Bone marrow (tissue), 2 donors: ENCODE measurements around the gene RASSF4.

Source experiments
- DNase-seq, 2 donors: peaks; one replicate each; lab custom pipeline; 2025; lab: John Stamatoyannopoulos, UW

Gene RASSF4

DNA sequence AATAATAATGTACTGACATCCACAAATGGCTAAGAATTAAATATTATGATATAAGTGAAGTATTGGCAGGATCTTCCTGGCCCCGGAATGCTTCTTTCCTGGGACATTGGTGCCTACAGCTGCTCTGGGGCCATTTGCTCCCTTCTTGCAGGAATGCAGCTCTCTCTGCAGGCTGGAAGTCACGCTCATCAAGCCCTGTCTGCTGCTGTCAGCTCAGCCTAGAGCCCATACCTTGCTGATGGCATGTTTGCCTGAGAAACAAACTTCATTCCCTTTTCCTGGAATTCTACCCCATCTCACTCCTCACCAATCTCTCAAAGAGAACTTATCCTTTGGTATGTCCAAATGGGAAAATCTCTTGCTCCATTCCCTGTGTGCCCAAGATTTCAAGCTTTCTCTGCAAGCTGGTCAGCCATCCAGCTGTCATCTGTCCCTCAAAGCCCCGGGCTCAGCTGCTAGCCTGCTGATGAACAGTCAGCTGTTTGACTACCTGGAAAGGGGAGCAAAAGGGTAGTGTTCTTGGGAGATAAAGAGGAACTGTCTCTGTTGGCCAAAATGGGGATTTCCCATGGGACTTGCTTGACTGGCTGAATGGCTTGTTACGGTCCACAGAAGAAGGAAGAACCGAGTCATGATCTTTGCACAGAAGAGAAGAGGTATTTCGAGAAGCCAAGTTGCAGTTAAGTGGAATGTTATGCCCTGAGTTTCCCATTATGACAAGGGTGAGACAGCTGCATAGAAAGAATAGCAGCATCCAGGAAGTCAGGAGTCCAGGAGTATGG is 12.0 kb upstream of the RASSF4 start:
- no peak for DNase-seq

DNA sequence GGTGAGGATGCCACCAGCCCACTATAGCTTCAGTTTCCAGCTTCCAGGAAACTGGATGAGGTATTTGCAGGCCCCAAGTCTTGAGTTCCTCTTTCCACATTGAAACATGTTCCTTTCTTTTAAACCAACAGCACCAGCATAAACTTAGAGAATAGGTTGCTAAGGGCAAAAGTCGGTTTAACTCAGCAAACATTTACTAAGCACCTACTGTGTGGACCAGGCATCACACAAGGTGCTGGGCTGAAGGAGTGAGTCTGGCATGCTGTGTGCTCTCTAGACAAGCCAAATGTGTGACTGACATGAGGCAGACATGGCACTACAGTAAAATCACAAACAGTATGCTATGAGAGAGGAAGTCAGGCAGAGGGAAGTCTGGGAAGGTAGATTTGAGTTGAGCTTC is 11.0 kb upstream of the RASSF4 start:
- DNase-seq, result no peak

DNA sequence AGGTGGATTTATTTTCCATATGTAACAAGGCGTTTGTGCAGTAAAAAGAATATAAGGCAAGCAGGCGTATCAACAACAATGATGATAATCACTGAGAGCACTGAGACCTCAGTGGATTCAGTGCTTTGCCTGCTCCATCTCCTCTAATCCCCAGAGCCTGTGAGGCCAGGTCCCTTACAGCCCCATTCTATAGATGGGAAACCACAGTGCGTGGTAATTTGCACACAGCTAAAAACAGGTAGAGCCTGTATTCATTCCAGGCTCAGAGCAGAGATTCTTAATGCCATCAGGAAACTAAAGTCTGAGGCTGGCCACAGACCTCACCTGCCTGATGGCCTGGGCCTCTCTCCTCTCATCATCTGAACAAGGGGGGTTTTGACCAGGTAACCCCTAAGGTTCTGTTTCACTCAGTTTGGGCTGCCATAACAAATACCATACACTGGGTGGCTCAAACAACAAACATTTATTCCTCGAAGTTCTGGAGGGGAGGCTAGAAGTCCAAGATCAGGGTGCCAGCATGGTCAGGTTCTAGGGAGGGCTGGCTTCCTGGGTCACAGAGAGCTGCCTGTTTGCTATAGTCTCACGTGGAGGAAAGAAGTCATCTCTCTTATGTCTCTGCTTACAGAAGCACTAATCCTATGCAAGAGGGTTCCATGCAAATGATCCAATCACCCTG is 10.3 kb upstream of the RASSF4 start:
- no peak for DNase-seq

DNA sequence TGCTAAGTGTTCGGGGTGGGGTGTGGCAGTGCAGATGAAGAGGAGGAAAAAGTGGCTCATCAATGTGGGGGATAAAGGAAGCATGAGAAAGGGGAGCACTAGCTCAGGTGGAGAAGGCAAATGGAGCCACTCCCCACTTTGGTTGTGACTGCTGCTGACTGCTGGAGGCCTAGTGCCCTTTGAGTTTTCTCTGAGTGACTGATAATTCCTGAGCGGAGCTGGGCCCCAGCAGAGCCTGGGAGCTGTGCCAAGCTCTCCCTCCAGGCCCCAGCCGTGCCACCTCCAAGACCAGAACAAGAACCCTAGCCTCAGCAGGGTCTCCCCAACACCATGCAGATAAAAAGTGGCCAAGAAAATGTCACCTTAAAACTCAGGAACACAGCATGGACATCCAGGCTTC is 9.7 kb upstream of the RASSF4 start:
- no peak for DNase-seq

DNA sequence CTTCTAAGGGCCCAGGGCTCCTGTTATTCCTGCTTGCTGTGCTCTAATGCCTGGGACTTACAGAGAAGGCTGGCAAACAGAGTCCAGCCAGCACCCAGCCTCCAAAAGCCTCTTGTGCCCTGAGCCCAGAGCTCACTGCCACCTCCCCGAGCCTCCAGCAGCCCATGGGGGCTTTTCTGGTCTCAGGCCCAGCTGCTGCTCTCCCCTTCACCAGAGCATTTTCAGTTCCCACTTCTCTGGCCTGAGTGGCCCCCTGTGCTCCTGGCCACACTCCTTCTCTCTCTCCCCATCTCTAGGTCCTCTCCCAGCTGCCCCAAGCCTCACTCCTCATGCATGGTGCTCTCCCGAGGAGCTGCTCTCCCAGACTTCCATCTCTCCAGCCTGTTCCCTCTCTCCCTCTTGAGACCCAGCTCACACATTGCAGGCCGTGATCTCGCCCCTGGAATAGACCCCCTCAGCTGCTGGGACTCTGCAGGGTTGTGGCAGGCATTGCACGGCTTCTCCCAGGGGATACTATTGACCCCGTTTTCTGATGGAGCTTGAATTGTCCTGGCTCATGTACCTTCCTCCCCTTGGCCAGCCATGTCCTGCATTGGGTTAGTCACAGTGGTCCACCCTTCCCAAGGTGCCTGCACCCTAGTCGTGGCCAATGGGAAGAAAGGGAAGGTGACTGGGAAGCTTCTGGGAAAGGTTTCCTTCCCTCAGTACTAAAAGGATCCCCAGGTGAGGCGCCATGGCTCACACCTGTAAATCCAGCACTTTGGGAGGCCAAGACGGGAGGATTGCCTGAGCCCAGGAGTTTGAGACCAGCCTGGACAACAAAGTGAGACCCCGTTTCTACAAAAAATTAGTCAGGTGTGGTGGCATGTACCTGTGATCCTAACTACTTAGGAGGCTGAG is 9.0 kb upstream of the RASSF4 start:
- no peak for DNase-seq

DNA sequence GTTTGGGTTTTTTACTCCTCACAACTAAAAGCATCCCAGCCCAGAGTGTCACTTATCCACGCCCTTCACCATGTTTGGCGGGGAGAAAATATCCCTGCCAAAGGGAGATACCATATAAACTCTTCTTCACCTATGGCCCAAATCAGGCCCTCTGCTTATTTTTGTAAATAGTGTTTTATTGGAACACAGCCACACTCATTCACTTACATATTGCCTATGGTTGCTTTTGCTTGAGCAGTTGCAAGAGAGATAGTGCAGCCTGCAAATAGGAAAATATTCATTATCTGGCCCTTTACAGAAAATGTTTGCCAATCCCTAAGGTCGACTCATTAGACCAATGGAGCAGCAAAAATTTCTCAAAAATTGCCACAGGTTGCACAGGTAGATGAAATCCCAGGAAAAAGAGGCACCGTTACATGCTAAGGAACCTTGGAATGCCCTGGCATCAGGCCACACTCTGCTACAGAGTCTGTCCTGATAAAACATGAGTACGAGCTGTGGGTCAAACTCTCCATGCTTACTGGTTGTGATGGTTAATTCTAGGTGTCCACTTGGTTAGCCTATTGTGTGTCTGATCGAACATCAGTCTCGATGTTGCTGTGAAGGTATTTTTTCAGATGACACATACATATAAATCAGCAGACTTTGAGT is 7.9 kb upstream of the RASSF4 start:
- DNase-seq, result no peak

DNA sequence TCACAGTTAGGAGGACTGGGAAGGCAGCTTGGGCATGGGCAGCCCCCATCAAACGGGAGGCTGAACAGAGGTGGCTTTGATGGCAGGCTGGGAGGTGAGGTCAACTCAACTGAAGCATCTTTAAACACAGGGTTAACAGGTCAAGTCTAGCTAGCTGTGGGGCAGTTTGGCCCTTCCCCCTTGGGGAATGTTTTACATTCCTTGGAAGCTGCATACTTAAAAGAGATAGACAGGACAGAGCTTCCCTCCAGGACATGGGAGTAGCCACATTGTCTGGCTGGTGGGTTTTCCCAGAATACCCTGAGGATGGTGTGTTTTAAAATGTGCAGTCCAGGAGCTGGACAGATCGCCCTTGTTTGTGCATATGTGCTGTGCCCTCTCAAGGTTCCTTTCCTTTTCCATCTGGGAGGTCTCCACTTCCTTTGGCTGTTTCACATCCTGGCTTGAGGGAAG is 6.8 kb upstream of the RASSF4 start:
- no peak for DNase-seq

DNA sequence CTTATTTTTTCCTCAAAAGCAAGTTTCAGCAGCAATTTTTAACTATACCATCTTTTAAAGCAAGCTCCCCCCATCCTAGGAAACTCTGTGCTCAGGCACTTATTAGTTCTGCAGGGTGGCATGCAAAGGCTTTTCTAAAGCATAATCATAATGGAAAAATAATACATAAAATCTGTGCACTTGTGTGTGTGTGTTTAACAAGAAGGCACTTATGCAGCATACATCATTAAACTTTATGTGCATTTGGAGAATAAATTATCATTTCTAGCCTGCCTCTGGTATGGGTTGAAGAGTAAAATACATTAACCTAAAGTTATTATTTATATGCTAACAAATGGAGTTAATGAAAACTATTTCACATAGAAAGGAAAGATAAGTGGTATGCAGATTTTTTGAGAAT is 5.6 kb upstream of the RASSF4 start:
- DNase-seq, result no peak

DNA sequence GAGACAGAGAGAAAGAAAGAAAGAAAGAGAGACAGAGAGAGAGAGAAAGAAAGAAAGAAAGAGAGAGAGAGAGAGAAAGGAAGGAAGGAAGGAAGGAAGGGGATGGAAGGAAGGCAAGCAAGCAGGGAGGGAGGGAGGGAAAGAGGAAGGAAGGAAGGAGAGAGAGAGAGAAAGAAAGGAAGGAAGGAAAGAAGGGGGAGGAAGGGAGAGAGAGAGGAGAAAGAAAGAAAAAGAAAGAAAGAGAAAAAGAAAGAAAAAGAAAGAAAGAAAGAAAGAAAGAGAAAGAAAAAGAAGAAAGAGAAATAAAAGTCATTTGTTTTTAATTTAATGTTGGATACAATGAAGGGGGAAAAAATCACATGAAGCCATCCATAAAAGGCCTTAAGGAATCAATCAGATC is 4.6 kb upstream of the RASSF4 start:
- no peak for DNase-seq

DNA sequence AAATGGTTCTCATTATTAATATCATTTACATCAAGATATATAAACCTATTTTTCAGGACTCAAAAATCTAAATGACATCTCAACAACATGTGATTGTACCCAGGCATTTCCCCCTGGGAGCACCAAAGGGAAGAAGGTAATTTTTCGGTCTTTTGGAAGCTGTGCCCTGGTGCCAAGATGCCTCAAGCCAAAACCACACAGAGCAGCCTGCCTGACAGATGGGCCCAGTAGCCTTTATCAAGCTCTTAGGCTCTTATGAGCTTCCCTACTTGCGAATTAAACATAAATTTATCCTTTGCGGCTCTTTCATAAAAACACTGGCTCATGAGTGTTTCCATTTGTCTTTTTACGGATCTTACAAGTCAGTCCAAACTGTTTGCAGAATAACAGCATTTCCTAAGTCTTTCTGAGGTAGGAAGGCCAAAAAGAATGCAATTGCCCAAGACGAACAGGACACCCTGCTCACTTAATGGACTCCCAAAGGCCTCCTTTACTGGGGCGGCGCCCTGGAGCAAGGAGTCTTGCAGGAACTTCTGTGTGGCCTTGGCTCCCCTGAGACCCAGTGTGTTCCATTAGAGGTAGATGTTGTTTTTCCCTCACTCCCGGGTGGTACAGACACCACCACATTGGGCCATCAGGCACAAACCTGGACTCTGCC is 4.1 kb upstream of the RASSF4 start:
- DNase-seq, result no peak

DNA sequence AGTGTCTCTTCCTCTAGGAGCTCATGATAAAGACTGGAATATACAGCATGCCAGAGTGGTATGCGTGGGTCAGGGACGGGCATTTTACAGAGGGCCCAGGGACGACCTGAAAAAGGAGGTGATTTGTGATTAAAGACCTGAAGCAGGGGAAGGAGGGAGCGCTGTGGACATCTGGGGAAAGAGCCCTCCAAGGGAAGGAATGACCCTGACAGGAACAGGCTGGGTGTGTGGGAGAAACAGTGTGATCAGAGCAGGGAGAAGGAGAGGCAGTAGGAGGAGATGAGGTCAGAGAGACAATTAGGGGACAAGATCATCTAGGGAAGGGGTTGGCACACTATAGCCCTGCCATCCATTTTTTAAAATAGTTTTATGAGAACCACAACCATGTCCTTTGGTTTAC is 3.4 kb upstream of the RASSF4 start:
- no peak for DNase-seq

DNA sequence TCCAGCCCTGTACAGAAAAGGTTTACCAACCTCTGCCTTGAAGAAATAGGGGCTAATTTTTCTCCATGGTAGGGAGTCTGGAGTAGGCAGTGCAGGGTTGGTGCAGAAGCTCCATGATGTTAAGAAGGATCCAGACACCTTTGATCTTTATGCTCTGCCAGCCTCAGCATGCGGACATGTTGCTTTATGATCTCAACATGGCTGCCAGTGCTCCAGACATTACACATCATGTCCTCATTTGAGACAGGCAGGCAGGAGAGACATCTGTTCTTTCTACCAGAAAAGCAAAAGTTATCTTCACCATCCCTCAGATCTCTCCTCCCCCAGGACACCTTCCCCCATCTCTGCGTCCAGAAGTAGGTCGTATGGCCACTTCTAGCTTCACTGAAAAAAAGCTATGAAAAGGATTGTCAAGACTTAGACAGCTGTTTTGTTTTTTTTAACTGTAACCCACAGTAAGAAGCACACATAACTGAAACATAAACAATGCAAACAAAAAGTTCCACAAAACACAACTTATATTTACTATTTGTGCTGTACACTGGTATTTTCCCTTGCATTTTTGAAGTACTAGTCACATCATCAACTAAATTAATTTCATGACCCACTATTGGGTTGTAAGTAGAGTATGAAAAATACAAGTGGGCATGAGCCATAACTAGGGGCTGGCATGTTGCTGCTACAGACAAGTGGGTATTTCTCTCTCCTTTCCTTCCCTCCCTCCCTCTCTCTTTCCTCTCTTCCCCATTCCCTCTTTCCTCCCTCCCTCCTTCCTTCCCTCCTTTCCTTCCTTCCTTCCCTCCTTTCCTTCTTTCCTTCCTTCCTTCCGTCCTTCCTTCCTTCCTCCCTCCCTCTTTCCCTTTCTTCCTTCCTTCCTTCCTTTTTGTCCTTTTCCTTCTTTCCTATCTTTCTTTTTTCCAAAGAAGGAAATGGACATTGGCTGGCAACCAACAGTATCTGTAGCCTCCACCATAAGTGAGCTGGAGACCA is 2.6 kb upstream of the RASSF4 start:
- DNase-seq, result no peak

DNA sequence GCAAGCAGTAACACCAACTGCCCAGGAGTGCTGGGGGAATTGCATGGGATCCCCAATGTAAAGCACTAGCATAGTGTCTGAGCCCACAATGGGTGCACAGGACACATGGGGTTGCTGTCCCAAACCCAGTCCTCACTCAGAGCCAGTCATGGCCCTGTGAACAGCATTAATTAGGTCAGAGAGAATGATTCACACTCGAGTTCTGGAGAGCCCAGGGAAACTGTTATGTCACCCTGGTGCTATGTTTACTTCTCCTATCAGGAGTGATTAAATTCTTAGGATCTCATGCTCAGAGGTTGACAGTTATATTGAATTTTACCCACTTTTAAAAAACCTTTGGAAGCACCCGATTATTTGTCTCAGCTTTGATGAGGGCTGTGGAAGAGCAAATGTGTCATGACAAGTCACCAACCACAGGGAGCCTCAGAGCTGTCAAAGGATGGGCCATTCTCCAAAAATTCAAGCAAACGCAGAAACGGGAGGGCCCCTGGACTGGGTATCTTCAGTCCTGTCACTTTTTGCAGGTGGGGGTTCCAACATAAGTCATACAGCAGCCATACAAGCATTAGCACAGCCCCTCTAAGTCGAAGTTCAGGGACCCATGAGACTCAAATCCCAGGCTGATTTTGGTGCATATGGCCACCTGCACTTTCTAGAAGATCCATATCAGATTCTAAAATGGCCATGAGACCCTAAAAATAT is 1.3 kb upstream of the RASSF4 start:
- no peak for DNase-seq

DNA sequence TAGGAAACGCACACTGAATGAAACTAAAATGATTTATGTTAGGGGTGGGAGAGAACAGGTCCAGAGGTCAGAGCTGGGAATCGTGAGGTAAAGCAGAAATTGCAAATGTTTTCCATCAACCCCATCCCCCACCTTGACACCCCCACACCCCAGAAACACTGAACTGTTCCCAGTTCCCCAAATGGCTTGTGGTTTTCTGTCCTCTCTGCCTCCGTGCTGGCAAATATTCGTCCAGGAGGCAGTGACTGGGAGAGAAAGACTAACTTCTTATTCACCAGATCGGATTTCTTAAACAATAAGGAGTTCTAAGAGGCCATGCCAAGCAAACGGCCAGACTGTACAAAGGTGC is 730 bp upstream of the RASSF4 start:
- DNase-seq, result no peak

DNA sequence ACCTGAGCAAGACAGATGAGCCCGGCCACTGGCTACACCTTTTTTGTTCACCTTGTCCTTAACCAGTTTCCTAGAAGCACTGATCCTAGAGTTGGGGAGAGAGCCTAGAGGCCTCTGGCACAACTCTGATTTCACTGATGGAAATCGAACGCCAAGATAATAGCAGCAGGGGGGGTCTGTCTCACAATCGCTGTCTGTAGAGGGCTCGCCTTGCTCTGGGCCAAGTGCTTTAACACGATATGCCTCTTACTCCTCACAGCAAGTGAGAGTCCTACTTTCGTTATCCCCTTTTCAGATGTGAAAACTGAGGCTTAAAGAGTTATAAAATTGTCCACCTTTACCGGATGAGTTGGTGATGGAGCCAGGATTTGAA is 472 bp downstream of the RASSF4 start:
- no peak for DNase-seq

DNA sequence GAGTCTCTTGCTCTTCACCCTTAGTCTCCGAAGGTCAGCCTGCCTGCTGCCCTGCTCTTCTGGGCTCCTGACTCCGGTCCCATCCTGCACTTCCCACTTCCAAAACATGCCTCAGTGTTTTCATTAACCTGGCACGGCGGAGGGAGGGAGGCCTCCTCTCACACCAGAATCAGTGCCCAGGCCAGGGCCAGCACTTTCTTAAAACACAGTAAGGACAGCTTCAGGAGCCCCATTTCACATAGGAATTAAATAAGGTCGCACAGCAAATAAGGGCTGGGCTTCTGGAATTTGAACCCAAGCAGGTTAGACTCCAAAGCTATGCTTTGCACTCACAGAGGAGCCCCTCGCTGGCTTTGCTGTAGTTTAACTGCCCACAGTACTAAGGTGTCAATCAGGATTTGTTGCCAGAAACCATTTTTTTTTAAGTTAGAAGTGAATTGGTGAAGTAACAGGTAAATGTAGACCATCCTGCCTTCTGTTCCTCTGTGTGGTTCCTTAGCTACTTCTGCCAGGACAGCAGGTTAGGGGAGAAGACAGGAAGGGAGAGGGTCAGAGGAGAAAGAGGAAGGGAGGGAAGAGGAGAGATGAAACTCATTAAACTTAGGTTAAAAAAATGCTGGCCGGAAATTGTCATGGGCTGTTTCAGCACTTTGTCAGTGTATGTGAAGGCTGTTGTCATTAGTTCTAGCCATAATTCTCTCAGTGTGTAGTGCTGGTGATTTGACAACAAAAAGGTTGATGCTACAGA is 1.1 kb downstream of the RASSF4 start:
- no peak for DNase-seq

DNA sequence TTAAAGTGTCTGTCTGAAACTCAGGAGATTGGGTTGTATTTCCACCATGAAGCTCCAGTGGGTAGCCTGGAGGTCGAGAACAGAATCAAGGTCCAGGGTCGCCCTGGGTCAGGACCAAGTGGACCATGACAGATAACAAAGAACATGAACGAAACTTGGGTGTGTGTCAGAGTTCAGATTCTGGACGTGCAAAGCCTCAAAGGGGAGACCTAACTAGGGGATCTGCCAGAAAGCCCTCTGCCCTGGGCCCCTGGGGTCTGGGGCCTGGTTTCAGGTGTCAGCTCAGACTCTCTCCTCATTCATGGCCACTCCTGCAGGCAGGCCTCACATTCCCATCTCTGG is 1.6 kb downstream of the RASSF4 start:
- DNase-seq, result no peak

DNA sequence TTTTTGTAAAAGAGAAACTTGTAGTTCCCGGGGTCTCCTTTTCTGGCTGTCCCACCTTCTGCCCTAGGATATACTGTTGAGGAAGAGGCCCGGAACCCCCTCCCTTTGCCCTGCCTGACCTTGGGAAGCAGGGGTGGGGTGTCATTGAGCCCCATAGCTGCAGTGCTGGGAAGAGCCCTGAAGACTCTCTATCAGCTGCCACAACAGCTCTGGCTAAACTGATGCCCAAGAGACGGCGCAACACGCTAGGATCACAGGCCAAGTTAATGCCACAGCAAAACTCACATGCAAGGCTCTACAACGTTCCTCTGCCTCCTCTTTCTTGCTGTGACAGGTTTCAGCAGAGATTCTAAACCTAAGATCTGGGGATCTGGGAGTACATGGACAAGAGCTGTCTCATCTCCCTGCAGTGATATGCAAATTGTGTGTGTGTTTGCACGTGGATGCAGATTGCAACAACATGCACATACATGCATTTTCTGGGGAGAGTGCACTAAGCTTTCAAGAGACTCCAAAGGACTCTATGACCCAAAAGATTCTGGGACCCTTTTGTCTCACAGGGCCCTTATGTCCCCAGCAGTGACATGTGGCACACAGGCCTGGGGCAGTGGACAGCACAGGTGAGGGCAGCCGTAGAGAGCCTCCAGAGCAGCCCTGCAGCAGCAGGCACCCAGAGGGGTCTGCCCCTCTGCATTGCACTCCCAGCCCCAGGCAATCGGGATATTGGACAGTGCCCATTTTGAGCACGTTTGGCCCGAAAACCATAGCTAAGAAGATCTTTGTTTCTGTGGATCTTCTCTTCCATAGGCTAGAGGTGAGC is 2.5 kb downstream of the RASSF4 start:
- no peak for DNase-seq
